ENCODE results near the gene AP2B1.
A peak's percentile ranks its signal among the peaks of the same experiment; 100 is the strongest.
"Not testable (repeated sequence)": the region's sequence is repeated elsewhere in the genome, so short reads cannot be mapped to it uniquely, and the experiment has no call there.

The AP2B1 gene

GRCh38 chr17:35750526-35751395 lies 163.6 kb downstream of the AP2B1 start:
- no peak for DNase-seq

DNA sequence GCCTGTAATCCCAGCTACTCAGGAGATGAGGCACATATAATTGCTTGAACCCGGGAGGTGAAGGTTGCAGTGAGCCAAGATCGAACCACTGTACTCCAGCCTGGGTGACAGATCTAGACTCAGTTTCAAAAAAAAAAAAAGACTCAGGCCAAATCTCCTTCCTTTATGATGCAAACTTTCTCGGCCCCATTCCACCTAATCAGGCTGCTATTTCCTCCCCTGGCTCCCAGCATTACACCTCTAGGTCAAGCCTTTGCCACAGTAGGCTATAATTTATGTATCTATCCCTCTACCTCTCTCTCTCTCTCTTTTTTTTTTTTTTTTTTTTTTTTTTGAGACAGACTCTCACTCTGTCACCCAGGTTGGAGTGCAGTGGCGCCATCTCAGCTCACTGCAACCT lies 164.4 kb downstream of the AP2B1 start:
- not testable (repeated sequence) for DNase-seq

- no peak for DNase-seq
These were observed 165.3 kb downstream of the AP2B1 start for GRCh38 chr17:35752471-35752870.

DNA sequence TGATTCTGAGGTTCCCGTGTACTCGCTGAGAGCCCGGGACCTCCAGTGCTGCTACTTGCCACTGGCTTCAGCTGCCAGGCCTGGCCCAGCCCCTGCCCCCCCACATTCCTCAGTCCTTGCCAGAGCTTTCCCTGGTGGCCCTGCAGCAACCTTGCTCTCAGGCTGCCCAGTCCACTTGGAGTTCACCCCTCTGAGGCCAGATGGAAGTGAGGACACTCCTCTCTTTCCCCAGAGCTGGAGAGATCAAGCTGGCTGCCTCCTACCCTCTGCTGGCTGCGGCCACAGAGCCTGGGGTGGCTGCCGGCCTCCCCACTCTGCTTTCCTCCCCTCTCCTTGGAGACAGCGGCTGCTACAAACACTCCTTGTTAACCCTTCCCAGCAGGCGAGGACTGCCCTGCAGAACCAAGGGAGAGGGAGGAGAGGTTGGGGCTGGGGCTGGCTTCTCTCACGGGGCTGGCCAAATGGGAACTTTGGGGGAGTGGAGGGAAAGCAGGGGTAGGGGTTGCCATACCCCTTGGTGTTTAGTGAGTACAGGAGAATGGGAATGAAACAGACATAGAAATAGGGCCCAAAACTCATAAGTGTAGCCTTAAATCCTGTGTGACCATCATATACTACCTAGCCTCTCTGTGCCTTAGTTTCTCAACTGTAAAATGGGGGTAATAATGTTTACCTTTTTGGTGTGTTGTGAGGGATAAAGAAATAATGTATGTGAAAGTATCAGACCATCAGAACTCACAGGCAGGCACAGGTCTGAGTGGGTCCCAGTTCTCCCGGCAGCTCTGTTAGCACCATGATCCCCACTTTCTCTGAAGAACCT lies 166.0 kb downstream of the AP2B1 start, which contains the start of gene GAS2L2:
Gene GAS2L2 (minus strand): TSS at position 295 of the 820 bp plus-strand sequence. CDS start 389 bp downstream, outside the sequence.
- no peak for DNase-seq

DNA sequence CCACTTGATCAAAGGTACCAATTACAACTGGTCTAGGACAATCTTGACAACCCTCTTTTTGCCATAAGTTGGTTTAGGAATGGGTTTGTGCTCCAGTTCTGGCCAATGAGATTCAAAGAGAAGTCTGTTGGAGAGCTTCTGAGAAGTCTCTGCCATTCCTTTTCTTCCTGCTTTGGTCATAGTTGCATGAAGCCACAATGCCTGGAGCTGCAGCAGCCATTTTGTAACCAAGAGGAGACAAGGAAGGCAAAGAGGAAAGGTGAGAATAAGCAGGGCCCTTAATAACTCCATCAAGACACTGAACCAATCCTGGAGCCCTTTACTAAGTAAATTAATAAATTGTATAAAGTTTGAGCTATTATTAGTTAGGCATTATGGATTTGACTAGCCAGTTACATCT lies 170.1 kb downstream of the AP2B1 start:
- no peak for DNase-seq

GRCh38 chr17:35760587-35760986 lies 173.5 kb downstream of the AP2B1 start, which contains the start of gene C17orf50:
C17orf50 (plus strand) TSS chr17:35760887; CDS start chr17:35760942, 55 bp downstream.
- no peak for DNase-seq

GRCh38 chr17:35761601-35762000 lies 174.5 kb downstream of the AP2B1 start:
- no peak for DNase-seq

- no peak for DNase-seq
These were observed 176.6 kb downstream of the AP2B1 start for GRCh38 chr17:35763767-35764122.

DNA sequence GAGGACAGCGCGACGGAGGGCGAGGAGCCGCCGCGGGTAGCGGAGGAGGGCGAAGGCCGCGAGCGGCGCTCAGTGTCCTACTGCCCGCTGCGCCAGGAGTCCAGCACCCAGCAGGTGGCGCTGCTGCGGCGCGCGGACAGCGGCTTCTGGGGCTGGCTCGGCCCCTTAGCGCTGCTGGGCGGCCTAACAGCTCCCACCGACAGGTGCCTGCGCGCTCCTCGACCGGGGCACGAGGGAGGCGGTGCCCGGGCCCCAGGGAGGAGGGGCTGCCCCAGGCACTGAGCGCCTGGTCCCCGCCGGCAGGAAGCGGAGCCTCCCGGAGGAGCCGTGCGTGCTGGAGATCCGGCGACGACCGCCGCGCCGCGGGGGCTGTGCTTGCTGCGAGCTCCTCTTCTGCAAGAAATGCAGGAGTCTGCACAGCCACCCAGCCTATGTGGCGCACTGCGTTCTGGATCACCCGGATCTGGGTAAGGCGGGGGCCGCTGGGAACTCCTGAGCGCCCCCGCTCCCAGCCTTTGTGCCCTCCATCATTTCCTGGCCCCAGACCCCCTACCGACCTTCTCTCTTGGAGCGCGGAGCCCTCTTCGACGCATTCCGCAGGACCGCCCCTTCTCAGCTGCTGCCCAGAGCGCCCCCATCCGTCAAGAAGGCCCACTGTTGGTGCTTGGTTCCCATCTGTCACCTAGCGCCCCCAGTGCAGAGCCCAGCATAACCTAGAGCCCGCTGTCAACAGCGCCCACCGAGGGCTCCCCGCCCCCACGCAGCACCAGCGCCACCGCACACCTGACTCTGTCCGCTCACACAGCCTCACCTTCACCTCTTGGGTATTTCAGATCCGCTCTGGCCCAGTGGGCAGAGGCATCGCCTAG lies 177.2 kb downstream of the AP2B1 start:
- DNase-seq, result peak; percentile 96

- DNase-seq, result peak; percentile 41
These were observed 178.1 kb downstream of the AP2B1 start for GRCh38 chr17:35765086-35765710.

DNA sequence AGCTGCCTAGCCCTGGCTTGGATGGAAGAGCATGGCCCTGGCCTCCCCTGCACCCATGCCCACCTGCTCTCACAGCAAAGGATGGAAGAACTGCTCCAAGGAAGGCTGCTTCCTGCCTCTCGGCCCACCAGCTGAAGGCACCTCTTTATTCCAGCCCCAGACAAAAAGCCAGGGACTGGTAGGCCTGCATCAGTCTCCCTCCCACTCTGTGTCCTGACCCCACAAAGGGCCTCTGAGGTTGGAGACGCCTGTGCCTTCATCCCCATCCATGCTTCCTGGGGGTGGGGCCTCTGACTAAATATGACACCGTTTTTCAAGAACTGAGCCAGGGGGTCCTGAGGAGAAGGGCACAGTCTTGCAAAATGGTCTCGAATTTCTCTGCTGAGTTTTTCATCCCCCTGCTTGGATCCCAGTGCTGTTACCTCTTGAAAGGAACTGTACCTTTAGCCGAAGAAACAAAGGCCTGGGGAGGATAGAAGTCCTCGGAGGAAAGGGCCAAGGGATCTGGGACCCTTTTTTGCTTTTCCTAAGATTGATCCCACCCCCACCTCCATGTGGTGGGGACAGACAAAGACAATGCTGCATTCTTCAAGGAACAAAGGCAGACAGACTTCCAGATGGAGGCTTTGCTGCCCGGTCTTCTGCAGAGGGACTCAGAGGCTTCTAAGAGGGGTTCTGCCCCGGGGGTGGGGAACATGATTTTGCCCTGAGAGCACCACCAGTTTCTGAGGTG lies 178.8 kb downstream of the AP2B1 start:
- peak; percentile 54 for DNase-seq

DNA sequence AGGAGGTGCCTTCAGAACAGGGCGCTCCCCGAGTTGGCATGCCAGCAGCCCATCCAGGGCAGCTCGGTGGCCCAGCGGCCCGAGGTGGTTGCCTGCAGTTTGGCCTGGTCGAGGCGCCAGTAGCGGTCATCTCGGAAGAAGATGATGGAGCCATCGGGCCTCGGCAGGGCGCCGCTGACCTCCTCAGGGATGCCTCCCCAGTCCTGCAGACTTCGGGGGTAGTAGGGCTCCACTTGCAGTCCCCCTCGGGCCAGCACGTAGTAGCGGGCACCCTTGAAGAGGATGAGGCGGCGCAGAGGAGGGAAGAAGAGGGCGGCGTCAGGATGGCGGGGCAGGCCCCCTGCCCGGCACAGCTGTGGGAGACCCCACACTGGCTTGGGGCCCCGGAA lies 179.4 kb downstream of the AP2B1 start:
- DNase-seq, result no peak

- DNase-seq, result peak; percentile 55
These were observed 179.9 kb downstream of the AP2B1 start for GRCh38 chr17:35766903-35767510.

- no peak for DNase-seq
These were observed 181.7 kb downstream of the AP2B1 start for GRCh38 chr17:35768797-35769196.

GRCh38 chr17:35769895-35770486 lies 182.9 kb downstream of the AP2B1 start:
- DNase-seq, result no peak

GRCh38 chr17:35773129-35773528 lies 186.0 kb downstream of the AP2B1 start:
- no peak for DNase-seq

DNA sequence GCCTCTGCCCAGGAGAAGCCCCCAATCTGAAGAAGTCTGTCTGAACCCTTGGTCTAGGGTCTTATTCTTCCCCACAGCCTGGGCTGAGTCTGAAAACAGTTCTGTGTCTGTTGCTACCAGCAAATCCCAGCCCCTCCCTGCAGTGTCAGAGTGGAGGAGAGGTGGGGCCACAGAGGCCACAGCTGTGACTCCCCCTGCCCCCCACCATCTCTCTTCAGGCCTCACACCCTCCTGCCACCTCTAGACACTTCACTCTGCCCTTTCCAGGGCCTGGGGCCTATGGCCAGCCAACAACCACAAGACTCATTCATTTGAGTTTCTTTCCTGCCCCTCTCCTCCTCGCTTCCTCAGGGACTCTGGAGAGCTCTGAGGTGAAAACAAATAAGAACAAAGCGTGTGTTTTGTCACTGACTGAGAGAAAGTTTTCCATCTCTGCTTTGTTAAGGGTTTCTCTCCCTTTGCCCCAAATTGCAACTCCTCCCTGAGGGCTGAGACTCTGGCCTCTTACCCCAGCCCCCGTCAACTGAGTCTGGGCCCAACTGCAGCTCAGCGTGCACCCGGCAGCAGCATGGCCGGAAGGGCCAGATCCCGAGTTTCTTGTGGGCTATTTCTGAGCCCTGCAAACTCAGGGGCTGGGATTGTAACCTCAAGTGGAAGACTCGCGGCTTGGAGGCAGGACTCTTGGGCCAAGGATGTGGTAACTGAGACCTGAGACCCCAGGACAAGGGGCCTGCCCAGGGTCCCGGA lies 186.7 kb downstream of the AP2B1 start:
- DNase-seq, result no peak

- peak; percentile 32 for DNase-seq
These were observed 187.4 kb downstream of the AP2B1 start for GRCh38 chr17:35774499-35774898.

DNA sequence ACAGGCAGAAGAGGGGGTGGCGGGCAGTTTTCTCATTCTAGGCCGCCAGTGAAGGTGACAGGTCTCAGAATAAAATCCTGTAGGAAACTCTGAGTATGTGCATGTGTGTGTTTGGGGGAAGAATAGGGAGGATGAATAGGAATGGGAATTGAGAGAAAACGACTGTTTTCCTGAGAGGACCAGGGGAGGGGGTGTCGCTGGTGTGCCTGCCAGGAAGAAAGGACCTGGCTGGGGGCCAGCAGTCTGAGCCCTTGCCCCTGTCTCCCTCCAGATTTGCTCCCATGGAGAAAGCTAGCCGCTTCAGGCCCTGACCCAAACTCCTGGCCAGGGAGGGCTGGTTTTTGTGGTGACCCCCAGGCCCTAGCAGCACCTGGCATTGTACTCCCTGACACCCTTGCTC lies 187.9 kb downstream of the AP2B1 start:
- no peak for DNase-seq

- no peak for DNase-seq
These were observed 188.5 kb downstream of the AP2B1 start for GRCh38 chr17:35775583-35775982.
